Muscle layer of duodenum (tissue), 2 donors: ENCODE measurements around the gene CYTH2.

Experiments
- H3K27ac ChIP-seq: one replicate; pipeline ENCODE4 v1.7.0; 2013; ENCODE audit warnings: mild to moderate bottlenecking, low read length
- H3K27me3 ChIP-seq: one replicate; pipeline ENCODE4 v1.7.0; 2013; ENCODE audit warnings: low read depth, mild to moderate bottlenecking, control low read depth, low read length
- H3K36me3 ChIP-seq, 2 donors: one replicate each; pipeline ENCODE4 v1.7.0; 2013; ENCODE audit warnings: low read length in 2 of 2, control low read depth in 1 of 2, mild to moderate bottlenecking in 1 of 2; ENCODE audit not compliant: insufficient read depth in 2 of 2, control insufficient read depth in 1 of 2
- H3K4me1 ChIP-seq, 2 donors: one replicate each; pipeline ENCODE4 v1.7.0; 2013; ENCODE audit warnings: low read length in 2 of 2, mild to moderate bottlenecking in 2 of 2, control low read depth in 1 of 2, moderate library complexity in 1 of 2; ENCODE audit not compliant: insufficient read depth in 2 of 2, control insufficient read depth in 1 of 2
- H3K4me3 ChIP-seq, 2 donors: one replicate each; pipeline ENCODE4 v1.7.0; 2013; ENCODE audit warnings: low read length in 2 of 2, low read depth in 1 of 2, mild to moderate bottlenecking in 1 of 2
- H3K9me3 ChIP-seq, 2 donors: one replicate each; pipeline ENCODE4 v1.7.0; 2013; ENCODE audit warnings: low read length in 2 of 2, control low read depth in 1 of 2, mild to moderate bottlenecking in 1 of 2; ENCODE audit not compliant: control insufficient read depth in 1 of 2
- donor health status: healthy.

Gene CYTH2

DNA sequence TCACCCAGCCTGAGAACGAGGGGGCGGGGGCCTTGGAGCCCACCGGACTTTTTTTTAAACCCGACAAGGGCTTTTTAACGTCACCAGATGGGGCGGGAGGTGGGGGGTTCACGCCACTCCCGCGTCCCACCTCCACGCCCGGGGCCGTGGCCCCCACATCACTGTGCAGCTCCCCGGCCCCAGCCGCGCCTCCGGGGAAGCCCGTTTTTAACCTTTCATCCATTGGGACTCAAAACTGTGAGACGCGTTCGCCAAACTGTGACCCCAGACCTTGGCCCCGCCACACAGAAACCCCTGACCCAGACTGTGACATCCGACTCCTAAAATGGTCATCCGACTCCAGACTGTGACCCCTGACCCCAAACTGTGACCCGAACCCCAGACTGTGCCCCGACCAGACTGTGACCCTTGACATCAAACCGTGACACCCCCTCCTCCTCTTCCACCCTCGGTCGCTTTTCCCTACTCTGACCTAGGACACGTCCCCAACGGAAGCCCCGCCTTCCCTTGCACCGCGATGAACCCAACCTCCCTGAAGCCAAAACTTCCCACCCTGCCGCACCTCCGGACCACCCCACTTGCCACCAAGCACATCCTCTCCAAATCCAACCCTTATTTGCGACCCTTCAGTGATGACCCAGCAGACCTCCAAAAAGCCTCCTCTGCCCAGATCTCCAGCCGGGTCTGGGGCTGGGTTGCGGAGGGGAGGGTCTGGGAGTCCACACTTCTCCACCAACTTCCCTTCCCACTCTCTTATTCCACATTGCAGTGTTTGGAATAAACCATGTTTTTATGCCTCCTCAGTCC lies 24.8 kb upstream of the CYTH2 start:
- H3K27ac ChIP-seq: no peak overlapping the region
- H3K27me3 ChIP-seq: peaks cover 17% of the 10 kb centered on the region
- peaks cover 13 to 24% of the 10 kb centered on the region in 2 donors for H3K4me1 ChIP-seq
- peaks cover 14 to 18% of the 10 kb centered on the region in 2 donors for H3K36me3 ChIP-seq
- peak overlapping the region; percentile 88 to 95 for H3K4me3 ChIP-seq
- no peaks in the 10 kb centered on the region for H3K9me3 ChIP-seq

DNA sequence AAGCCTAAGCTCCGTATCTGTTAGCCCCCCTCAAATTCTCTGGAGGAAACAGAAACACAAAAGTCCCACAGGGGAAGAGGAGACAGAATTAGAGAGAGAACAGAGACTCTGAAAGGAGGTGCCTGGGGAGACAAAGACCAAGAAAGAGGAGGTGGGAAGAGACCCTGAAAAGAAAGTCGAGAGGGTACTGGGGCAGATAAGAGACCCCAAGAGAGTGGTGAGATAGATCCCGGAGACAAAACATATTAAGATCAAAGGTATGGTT lies 24.3 kb upstream of the CYTH2 start:
- Histone ChIP-seq H3K27ac (no peak overlapping the region), H3K4me1 (peaks cover 13 to 24% of the 10 kb centered on the region in 2 donors), H3K36me3 (peaks cover 14 to 21% of the 10 kb centered on the region in 2 donors), H3K27me3 (peaks cover 17% of the 10 kb centered on the region), H3K4me3 (peak overlapping the region; percentile 88 to 95), H3K9me3 (no peaks in the 10 kb centered on the region)

DNA sequence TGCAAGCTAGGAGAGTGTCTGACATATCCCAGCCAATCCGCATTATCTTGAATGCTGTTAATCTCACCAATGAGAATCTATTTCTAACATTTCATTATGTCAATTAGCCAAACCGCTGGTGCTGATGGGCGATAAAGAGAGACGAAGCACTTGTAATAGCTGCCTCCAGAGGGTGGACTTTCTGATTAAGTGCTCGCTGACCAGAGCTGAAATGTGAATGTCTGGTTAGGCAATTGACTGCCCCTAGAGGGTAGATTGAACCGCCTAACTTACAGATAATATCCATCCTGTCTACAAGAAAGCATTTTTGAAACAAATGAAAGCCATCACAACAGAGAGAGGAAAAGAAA lies 23.9 kb upstream of the CYTH2 start:
- no peaks in the 10 kb centered on the region for H3K9me3 ChIP-seq
- peak overlapping the region; percentile 88 to 95 for H3K4me3 ChIP-seq
- H3K4me1 ChIP-seq: peaks cover 13 to 24% of the 10 kb centered on the region in 2 donors
- peaks cover 17% of the 10 kb centered on the region for H3K27me3 ChIP-seq
- H3K36me3 ChIP-seq: peaks cover 18 to 24% of the 10 kb centered on the region in 2 donors
- peak overlapping the region; percentile 94 for H3K27ac ChIP-seq

DNA sequence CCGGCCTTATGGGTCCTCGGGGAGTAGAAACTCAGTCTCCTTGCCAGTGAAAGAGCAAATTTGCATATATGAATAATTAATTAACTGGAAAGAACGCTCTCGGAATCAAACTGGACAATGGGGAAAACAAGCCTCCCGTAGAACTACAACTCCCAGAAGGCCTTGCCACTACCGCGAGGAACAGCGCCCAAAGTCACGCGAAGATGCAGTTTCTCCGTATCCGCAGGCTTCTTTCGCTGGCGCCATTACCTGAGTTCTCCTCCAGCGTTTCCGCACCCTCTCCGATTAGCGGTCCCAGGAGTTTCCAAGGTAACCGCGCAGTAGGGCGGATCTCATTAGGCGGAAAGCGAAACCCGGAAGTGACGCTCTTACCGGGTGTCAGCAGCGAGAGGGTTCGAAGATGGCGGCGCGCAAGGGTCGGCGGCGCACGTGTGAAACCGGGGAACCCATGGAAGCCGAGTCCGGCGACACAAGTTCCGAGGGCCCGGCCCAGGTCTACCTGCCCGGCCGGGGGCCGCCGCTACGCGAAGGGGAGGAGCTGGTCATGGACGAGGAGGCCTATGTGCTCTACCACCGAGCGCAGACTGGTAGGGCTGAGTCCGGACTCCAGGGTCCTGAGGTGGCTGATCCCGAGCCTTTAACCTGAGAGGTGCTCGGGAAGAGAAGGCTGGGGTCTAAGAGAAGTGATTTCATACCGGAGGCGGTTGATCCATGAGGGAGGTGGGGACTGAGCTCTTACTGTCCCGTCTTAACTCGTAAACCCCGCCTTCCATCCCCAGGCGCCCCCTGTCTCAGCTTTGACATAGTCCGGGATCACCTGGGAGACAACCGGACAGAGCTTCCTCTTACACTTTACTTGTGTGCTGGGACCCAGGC lies 23.3 kb upstream of the CYTH2 start, which contains the start of gene GRWD1:
GRWD1 (plus strand) TSS at position 378 of the 876 bp plus-strand sequence; CDS start at position 401, 23 bp downstream.
- Histone ChIP-seq H3K9me3 (no peaks in the 10 kb centered on the region), H3K36me3 (peaks cover 23 to 30% of the 10 kb centered on the region in 2 donors), H3K27ac (peak within 1 kb of the TSS; percentile 94), H3K4me3 (peak within 1 kb of the TSS; percentile 88 to 95), H3K27me3 (peaks cover 17% of the 10 kb centered on the region), H3K4me1 (peaks cover 13 to 24% of the 10 kb centered on the region in 2 donors)

DNA sequence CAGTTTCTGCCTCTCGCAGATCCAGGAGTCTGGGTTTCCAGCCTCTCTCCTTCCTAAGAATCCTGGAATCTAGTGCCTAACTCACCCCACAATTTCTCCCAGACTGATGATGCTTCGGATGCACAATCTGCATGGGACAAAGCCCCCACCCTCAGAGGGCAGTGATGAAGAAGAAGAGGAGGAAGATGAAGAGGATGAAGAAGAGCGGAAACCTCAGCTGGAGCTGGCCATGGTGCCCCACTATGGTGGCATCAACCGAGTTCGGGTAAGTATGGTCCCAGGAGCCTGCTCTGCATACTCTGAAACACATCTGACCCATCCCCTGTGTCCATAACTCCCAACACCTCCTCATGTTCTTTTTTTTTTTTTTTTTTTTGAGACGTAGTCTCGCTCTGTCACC lies 22.6 kb upstream of the CYTH2 start:
- Histone ChIP-seq H3K27me3 (peaks cover 14% of the 10 kb centered on the region), H3K36me3 (peaks cover 30 to 37% of the 10 kb centered on the region in 2 donors), H3K27ac (peak overlapping the region; percentile 94), H3K4me3 (peak overlapping the region; percentile 88 to 95), H3K4me1 (peaks cover 13 to 24% of the 10 kb centered on the region in 2 donors), H3K9me3 (no peaks in the 10 kb centered on the region)

DNA sequence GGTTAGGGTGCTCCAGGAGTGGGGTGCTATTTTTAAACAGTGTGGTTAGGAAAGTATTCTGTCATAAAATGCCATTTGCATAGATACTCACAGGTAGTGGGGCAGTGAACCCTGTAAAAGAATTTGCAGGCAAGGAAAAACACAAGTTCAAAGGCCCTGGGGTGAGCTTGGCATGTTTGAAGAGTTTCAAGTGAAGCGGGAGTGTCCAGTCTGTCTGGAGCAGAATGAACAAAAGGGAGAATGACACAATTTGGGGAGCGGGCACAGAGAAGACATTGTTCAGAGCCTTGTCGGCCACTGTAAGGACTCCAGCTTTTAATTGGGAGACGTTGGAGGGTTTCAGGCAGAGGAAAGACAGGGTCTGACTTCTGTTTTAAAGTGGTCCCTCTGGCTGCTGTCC lies 20.6 kb upstream of the CYTH2 start:
- Histone ChIP-seq H3K9me3 (no peaks in the 10 kb centered on the region), H3K27me3 (peaks cover 7% of the 10 kb centered on the region), H3K27ac (no peak overlapping the region), H3K36me3 (peaks cover 32 to 53% of the 10 kb centered on the region in 2 donors), H3K4me3 (no peak overlapping the region), H3K4me1 (peaks cover 13 to 21% of the 10 kb centered on the region in 2 donors)

DNA sequence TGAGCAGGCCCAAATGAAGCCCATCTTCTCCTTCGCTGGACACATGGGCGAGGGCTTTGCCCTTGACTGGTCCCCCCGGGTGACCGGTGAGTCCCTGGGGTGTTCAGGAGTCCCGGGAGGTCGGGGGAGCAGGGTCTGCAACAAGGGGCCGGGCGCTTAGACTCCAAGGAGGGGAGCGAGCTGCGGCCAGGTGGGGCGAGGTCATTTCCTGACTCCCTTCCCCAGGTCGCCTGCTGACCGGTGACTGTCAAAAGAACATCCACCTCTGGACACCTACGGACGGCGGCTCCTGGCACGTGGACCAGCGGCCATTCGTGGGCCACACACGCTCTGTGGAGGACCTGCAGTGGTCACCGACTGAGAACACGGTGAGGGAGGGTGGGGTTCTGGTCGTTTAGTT lies 18.7 kb upstream of the CYTH2 start:
- Histone ChIP-seq H3K27me3 (no peaks in the 10 kb centered on the region), H3K4me1 (peaks cover 4 to 7% of the 10 kb centered on the region in 2 donors), H3K27ac (no peak overlapping the region), H3K36me3 (peaks cover 32 to 67% of the 10 kb centered on the region in 2 donors), H3K4me3 (no peak overlapping the region), H3K9me3 (no peaks in the 10 kb centered on the region)

DNA sequence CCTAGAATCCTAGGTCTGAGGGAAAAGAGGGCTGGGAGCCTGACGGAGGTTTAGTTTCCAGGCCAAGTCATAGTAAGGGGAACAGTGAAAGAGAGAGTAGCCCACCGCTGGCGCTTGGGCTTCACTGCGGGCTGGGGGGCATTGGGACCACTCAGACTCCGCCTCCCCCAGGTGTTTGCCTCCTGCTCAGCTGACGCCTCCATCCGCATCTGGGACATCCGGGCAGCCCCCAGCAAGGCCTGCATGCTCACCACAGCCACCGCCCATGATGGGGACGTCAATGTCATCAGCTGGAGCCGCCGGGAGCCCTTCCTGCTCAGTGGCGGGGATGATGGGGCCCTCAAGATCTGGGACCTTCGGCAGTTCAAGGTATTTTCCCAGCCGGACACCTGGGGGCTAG lies 18.3 kb upstream of the CYTH2 start:
- H3K4me3 ChIP-seq: no peak overlapping the region
- H3K36me3 ChIP-seq: peaks cover 32 to 71% of the 10 kb centered on the region in 2 donors
- H3K27me3 ChIP-seq: no peaks in the 10 kb centered on the region
- no peak overlapping the region for H3K27ac ChIP-seq
- H3K4me1 ChIP-seq: peaks cover 3 to 7% of the 10 kb centered on the region in 2 donors
- H3K9me3 ChIP-seq: no peaks in the 10 kb centered on the region

DNA sequence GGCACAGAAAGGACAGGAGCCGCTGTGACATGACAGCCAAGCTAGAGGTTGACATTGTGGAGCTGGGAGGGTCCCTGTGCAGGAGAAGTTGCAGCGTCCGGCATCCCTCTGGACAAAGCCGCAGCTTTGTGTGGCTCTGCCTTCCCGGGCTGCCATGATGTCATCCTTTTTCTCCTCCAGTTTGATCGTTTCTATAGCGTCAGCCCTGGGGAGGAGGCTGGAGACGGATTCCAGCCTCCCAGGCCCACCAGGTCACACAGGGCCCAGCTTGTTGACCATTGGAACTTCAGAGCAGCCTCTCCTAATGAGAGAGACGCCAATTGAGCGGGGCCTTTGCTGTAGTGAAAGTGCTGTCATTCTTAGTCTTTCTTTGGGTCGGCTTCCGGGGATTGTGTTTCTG lies 17.5 kb upstream of the CYTH2 start:
- no peaks in the 10 kb centered on the region for H3K27me3 ChIP-seq
- H3K27ac ChIP-seq: no peak overlapping the region
- peaks cover 0 to 2% of the 10 kb centered on the region in 2 donors for H3K4me1 ChIP-seq
- H3K4me3 ChIP-seq: no peak overlapping the region
- H3K9me3 ChIP-seq: no peaks in the 10 kb centered on the region
- peaks cover 32 to 78% of the 10 kb centered on the region in 2 donors for H3K36me3 ChIP-seq

DNA sequence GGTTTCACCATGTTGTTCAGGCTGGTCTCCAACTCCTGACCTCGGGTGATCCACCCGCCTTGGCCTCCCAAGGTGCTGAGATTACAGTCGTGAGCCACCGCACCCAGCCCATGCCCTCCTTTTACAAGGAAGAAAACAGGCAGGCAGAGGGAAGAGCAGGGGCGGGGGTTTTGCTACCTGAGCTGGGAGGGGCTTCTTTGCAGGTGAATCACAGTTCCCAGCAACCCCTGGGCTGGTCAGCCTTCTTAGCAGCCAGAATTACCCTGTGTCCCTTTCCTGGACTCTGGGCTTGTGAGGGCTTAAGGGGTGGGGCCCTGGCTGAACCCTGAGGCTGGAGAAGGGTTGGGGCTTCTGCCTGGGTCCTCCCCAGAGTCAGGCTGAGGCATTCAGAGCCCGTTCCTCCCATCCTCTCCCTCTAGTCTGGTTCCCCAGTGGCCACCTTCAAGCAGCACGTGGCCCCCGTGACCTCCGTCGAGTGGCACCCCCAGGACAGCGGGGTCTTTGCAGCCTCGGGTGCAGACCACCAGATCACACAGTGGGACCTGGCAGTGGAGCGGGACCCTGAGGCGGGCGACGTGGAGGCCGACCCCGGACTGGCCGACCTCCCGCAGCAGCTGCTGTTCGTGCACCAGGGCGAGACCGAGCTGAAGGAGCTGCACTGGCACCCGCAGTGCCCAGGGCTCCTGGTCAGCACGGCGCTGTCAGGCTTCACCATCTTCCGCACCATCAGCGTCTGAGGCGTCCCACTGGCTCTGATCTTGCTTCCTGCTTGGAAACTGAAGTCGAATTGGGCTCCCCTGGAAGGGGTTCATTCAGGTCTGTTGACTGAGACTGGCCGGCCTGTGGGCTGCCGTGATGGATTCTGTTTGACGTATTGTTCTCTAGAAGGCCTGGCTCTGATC lies 16.6 kb upstream of the CYTH2 start:
- no peak overlapping the region for H3K4me3 ChIP-seq
- H3K27ac ChIP-seq: no peak overlapping the region
- no peaks in the 10 kb centered on the region for H3K9me3 ChIP-seq
- H3K4me1 ChIP-seq: no peaks in the 10 kb centered on the region
- H3K36me3 ChIP-seq: peaks cover 31 to 74% of the 10 kb centered on the region in 2 donors
- no peaks in the 10 kb centered on the region for H3K27me3 ChIP-seq
